DMS153 treated with DMSO at 0.1 percent for 48 hours (cell line): ENCODE data around the gene SLCO1B1.

Experiments used
- DNase-seq: peaks from one replicate; lab custom pipeline; 2025; ENCODE audit not compliant: unreplicated experiment; lab: John Stamatoyannopoulos, UW

The SLCO1B1 gene

DNA sequence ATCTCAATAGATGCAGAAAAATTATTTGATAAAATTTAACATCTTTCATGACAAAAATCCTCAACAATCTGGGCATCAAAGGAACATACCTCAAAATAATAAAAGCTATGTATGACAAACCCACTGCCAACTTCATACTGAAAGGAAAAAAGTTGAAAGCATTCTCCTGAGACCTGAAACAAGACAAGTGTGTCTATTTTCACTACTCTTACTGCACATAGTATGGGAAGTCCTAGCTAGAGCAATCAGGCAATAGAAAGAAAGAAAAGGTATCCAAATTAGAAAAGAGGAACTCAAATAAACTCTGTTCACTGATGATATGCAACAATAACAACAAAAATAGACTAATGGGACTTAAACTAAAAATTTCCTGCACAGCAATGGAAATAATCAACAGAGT, 90.1 kb downstream of the SLCO1B1 start:
- no peak for DNase-seq

GRCh38 chr12:21221778-21222177, 90.8 kb downstream of the SLCO1B1 start:
- no peak for DNase-seq

DNA sequence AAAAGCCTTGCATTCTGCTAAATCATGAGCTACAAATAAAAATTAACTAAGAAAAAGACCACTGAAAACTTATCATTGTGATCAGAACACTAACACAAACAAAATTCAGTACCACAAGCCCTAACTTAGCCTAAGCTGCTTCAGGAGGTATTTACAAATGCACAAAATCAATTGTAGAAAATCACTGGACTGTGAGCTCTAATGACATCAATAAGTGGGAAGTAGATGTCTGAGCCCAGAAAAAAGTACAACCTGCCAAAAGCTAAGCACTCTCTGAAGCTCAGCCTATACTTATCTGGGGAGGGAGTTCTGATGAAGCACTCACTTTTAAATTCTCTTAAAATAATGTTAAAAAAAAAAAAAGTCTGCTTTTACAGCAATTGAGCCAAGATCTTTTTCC, 92.9 kb downstream of the SLCO1B1 start:
- DNase-seq = no peak

DNA sequence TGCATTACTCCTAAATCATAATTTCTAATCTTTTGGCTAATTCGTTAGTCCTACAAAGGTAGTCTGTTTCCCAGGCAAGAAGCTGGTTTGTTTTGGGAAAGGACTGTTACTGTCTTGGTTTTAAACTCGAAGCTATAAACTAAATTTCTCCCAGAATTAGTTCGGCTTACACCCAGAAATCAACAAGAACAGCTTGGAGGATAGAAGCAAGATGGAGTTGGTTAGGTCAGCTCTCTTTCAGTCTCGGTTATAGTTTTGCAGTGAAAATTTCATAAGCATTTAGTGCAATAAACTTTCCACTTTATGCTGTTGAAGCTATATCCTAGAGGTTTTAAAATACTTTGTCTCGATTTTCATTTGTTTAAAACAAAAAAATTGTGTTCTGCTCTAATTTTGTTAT, 103.4 kb downstream of the SLCO1B1 start:
- no peak for DNase-seq

DNA sequence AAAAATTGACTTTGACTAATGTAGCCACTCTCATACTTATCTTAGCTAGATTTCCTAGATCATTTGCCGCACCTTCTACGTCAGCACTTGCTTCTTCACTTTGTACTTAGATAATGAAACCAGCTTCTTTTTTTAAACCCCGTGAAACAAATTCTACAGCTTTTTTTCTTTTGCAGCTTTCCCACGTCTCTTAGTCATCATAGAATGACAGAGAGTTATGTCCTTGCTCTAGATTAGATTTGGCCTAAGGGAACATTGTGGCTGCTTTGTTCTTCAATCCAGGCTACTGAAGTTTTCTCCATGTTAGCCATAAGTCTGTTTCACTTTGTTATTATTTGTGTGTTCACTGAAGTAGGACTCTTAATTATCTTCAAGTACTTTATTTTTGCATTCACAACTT, 108.9 kb downstream of the SLCO1B1 start:
- no peak for DNase-seq

GRCh38 chr12:21248679-21249078, 117.7 kb downstream of the SLCO1B1 start:
- no peak for DNase-seq

- no peak for DNase-seq
Observed at GRCh38 chr12:21252070-21252469, 121.1 kb downstream of the SLCO1B1 start.

DNA sequence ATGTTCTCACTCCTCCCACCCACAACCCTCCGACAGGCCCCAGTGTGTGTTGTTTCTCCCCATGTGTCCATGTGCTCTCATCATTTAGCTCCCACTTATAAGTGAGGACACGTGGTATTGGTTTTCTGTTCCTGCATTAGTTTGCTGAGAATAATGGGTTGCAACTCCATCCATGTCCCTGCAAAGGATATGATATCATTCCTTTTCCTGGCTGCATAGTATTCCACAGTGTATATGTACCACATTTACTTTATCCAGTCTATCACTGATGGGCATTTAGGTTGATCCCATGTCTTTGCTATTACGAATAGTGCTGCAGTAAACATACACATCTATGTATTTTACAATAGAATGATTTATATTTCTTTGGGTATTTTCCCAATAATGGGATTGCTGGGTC, 126.2 kb downstream of the SLCO1B1 start:
- no peak for DNase-seq

GRCh38 chr12:21264232-21264631, 133.2 kb downstream of the SLCO1B1 start:
- no peak for DNase-seq

DNA sequence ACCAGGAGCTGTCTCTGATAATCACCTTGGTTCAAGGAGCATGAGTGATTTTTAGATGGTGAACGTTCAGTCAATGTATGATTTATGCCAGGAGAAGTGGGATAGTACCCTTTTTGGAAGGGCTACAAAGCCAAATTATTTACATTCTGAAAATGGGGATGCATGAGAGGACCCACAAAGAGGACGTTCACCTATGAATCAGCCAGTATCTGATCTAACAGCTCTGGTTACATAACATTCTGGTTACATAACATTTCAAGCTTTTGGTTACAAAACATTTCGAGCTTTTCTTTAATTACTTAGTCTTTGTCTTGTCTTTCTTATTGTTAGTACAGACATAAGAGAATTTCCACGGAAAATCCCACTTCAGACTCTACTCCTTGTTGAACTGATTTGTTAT, 134.9 kb downstream of the SLCO1B1 start:
- no peak for DNase-seq

DNA sequence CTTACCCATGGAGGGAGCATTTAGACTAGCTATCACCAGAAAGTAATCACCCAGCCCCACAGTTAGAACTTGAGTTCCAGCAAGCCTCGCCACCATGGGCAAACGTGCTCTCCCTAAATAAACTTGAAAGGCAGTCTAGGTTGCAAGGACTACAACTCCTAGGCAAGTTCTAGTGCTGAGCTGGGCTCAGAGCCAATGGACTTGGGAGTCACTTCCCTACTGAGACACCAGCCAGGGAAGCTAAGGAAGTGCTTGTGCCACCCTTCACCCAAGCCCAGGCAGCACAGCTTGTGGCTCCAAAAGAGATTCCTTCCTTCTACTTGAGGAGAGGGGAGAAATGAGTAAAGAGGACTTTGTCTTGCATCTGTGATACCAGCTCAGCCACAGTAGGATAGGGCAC, 145.8 kb downstream of the SLCO1B1 start:
- DNase-seq = no peak
